GM11168 (cell line): ENCODE data around the gene KAT8.
"Not testable (repeated sequence)": the region's sequence is repeated elsewhere in the genome, so short reads cannot be mapped to it uniquely, and the experiment has no call there.

Experiments used
- in situ Hi-C: fragments of 300-500 bp; cut with MboI; formaldehyde crosslinking; loops from one replicate; pipeline ENCODE4 v1.12.0; 2022; ENCODE audit warnings: low sequenced_read_pairs; ENCODE audit not compliant: unreplicated experiment

The KAT8 gene

GRCh38 chr16:31129568-31130335, 12.3 kb downstream of the KAT8 start:
- in situ Hi-C loops, result no loop called here

GRCh38 chr16:31130336-31130891, 12.9 kb downstream of the KAT8 start:
- in situ Hi-C loops, result no loop called here

- in situ Hi-C loops, result no loop called here
Measured at GRCh38 chr16:31130899-31131298, 13.4 kb downstream of the KAT8 start.

GRCh38 chr16:31131416-31131815, 14.0 kb downstream of the KAT8 start:
- in situ Hi-C loops, result no loop called here

- in situ Hi-C loops, result no loop called here
Measured at GRCh38 chr16:31131841-31132271, 14.4 kb downstream of the KAT8 start.

GRCh38 chr16:31132303-31132979, 15.0 kb downstream of the KAT8 start:
- in situ Hi-C loops, result no loop called here

GRCh38 chr16:31133046-31133501, 15.6 kb downstream of the KAT8 start:
- in situ Hi-C loops, result no loop called here

GRCh38 chr16:31134091-31134571, 16.7 kb downstream of the KAT8 start:
- in situ Hi-C loops, result no loop called here

GRCh38 chr16:31134625-31135534, 17.4 kb downstream of the KAT8 start:
- in situ Hi-C loops, result no loop called here

- in situ Hi-C loops, result no loop called here
Measured at GRCh38 chr16:31135535-31136286, 18.2 kb downstream of the KAT8 start, which contains the start of gene PRSS8. Gene PRSS8, minus strand, starts transcription at chr16:31135727. Its CDS starts 229 bp downstream, at chr16:31135498.

- in situ Hi-C loops, result no loop called here
Measured at GRCh38 chr16:31136287-31136662, 18.8 kb downstream of the KAT8 start.

GRCh38 chr16:31136822-31137499, 19.5 kb downstream of the KAT8 start:
- in situ Hi-C loops, result not testable (repeated sequence)

GRCh38 chr16:31138621-31139578, 21.4 kb downstream of the KAT8 start:
- in situ Hi-C loops, result no loop called here

- in situ Hi-C loops, result not testable (repeated sequence)
Measured at GRCh38 chr16:31141071-31141469, 23.6 kb downstream of the KAT8 start.

- in situ Hi-C loops, result no loop called here
Measured at GRCh38 chr16:31141489-31142108, 24.1 kb downstream of the KAT8 start.

GRCh38 chr16:31142109-31143010, 24.9 kb downstream of the KAT8 start:
- in situ Hi-C loops, result no loop called here
